DND-41 (cell line): ENCODE results near the gene NCOR1.

ENCODE experiments used
- EZH2 ChIP-seq: IDR thresholded peaks from 3 replicates; pipeline ENCODE4 v1.6.1; 2012; ENCODE audit warnings: borderline replicate concordance, low read depth, mild to moderate bottlenecking, moderate library complexity, low read length, inconsistent platforms; ENCODE audit not compliant: severe bottlenecking
- TF ChIP-seq, protein P1 (sequence below): IDR thresholded peaks from 2 replicates; pipeline ENCODE4 v1.5.1; 2012; ENCODE audit warnings: borderline replicate concordance, low read length, moderate library complexity, mild to moderate bottlenecking; ENCODE audit not compliant: poor library complexity, severe bottlenecking; ENCODE audit errors: extremely low read depth

DNA sequence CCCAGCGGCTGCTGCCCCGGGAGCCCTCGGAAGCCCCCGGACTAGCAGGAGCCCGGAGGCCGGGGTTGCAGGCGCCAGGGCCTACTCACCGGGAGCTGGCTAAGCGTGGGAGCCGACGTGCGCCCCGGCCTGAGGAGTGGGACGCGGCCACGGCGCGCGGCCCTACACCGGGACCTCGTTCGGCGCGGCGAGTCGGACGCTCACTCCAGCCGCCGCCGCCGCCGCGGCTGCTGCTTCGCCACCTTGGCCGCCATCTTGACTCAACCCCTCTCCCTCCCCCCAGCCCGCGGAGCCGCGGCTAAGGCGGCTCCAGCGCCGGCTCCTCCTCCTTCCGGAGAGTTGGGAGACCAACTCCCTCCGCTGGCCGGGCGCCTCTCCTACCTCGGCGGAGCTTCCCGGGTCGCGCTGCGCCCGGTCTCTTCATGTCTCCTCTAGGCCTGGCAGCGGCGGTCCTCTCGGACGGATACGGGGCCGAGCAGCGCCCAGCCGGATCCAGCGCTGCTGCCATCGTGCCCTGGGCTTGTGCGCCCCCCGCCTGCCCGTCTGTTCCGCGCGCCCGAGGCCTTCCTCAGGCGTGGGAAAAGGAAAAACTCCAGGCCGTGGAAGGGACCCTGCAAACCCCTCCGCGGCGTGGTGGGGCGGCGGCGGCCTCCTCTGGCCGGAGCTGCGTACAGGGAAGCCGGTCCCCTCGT lies at the start of gene NCOR1:
- TF ChIP-seq, protein P1, sequence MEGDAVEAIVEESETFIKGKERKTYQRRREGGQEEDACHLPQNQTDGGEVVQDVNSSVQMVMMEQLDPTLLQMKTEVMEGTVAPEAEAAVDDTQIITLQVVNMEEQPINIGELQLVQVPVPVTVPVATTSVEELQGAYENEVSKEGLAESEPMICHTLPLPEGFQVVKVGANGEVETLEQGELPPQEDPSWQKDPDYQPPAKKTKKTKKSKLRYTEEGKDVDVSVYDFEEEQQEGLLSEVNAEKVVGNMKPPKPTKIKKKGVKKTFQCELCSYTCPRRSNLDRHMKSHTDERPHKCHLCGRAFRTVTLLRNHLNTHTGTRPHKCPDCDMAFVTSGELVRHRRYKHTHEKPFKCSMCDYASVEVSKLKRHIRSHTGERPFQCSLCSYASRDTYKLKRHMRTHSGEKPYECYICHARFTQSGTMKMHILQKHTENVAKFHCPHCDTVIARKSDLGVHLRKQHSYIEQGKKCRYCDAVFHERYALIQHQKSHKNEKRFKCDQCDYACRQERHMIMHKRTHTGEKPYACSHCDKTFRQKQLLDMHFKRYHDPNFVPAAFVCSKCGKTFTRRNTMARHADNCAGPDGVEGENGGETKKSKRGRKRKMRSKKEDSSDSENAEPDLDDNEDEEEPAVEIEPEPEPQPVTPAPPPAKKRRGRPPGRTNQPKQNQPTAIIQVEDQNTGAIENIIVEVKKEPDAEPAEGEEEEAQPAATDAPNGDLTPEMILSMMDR, result peak; percentile 52
- no peak for TF ChIP-seq EZH2
